HCT116 (cell line): ENCODE data around the gene TMEM222. TPM values are rescaled to one million over a fixed set of nuclear protein-coding genes. Genes with fewer than 3 reads are reported as not detected.

ENCODE experiments used
- ATAC-seq: fragments of 200-7000 bp; cut with Tn5 transposase; 2 replicates; pipeline ENCODE4 v1.9.1; 2020; ENCODE audit warnings: mild to moderate bottlenecking, moderate library complexity
- BruUV-seq: library from RNA; stranded (reverse); fragments of 400-500 nt; replicated peaks from 2 replicates; lab custom pipeline; 2021; lab: Mats Ljungman, UMichigan
- CTCF ChIA-PET: fragments of 300-600 bp; sonication (Branson Sonifier 250); formaldehyde crosslinking; loops from one replicate; lab custom pipeline; 2021; ENCODE audit warnings: antibody characterized with exemption; lab: Charles Lee
- POLR2A ChIA-PET: fragments of 300-600, 350-600 bp; sonication (Branson Sonifier 250); formaldehyde crosslinking; loops from one replicate; lab custom pipeline; 2021; ENCODE audit warnings: antibody characterized with exemption; lab: Charles Lee
- RAD21 ChIA-PET, 2 experiments: fragments of 300-600 bp; sonication (Branson Sonifier 250); formaldehyde crosslinking; loops; one replicate each; lab custom pipeline; 2023; ENCODE audit warnings: low total read pairs in 2 of 2; ENCODE audit not compliant: uncharacterized antibody in 2 of 2, unreplicated experiment in 2 of 2, low non-redundant PET in 1 of 2; lab: Charles Lee
- DNase-seq: peaks from one replicate; pipeline ENCODE4 v3.0.0-alpha.2; 2010; ENCODE audit warnings: low read depth, low spot score
- H2AFZ ChIP-seq: fragments of 200-600 bp; shearing (Covaris generic), sonication (generic); 2 replicates; pipeline ENCODE4 v1.6.1; 2017; ENCODE audit warnings: low read depth, mixed run types, mixed read lengths, antibody characterized with exemption, low read length; ENCODE audit not compliant: poor library complexity, severe bottlenecking
- H3K27ac ChIP-seq: 2 replicates; pipeline ENCODE4 v1.5.1; 2012; ENCODE audit warnings: low read depth, low read length
- H3K27me3 ChIP-seq: fragments of 200-600 bp; sonication (generic); 2 replicates; pipeline ENCODE4 v1.6.1; 2016; ENCODE audit warnings: mixed run types, low read length, mixed read lengths; ENCODE audit not compliant: insufficient read depth
- H3K36me3 ChIP-seq, 2 experiments: fragments of 200-500 bp in 1 of 2; fragments of 200-600 bp in 1 of 2; sonication (Bioruptor generic) in 1 of 2; sonication (generic) in 1 of 2; 2 replicates each; pipeline versions ENCODE4 v1.5.1 to v1.6.1; 2014 to 2016; ENCODE audit warnings: low read length in 2 of 2, inconsistent platforms in 1 of 2, mixed read lengths in 1 of 2, mixed run types in 1 of 2; ENCODE audit not compliant: insufficient read depth in 2 of 2, control insufficient read depth in 1 of 2
- H3K4me1 ChIP-seq, 2 experiments: fragments of 200-600 bp in 1 of 2; sonication (generic) in 1 of 2; 2 replicates each; pipeline versions ENCODE4 v1.5.1 to v1.6.1; 2012 to 2017; ENCODE audit warnings: low read length in 2 of 2, inconsistent platforms in 1 of 2, mild to moderate bottlenecking in 1 of 2, mixed read lengths in 1 of 2, mixed run types in 1 of 2, moderate library complexity in 1 of 2; ENCODE audit not compliant: insufficient read depth in 2 of 2, control insufficient read depth in 1 of 2
- H3K4me2 ChIP-seq: fragments of 200-600 bp; sonication (generic); 2 replicates; pipeline ENCODE4 v1.6.1; 2017; ENCODE audit warnings: mixed run types, low read length, mixed read lengths
- H3K4me3 ChIP-seq, 2 experiments: fragments of 200-600 bp in 1 of 2; sonication (generic) in 1 of 2; replicated peaks in 1 of 2; 2 replicates each; pipeline ENCODE4 v1.5.1; 2011 to 2016; ENCODE audit warnings: low read length in 2 of 2, control low read depth in 1 of 2, low read depth in 1 of 2, mild to moderate bottlenecking in 1 of 2, mixed read lengths in 1 of 2, mixed run types in 1 of 2
- H3K79me2 ChIP-seq: fragments of 200-600 bp; sonication (generic); 2 replicates; pipeline ENCODE4 v1.6.1; 2017; ENCODE audit warnings: mild to moderate bottlenecking, mixed run types, low read length, moderate library complexity, mixed read lengths; ENCODE audit not compliant: insufficient read depth
- H3K9ac ChIP-seq: fragments of 200-600 bp; sonication (generic); 2 replicates; pipeline ENCODE4 v1.6.1; 2016; ENCODE audit warnings: low read length, mixed read lengths
- H3K9me2 ChIP-seq: fragments of 200-600 bp; sonication (generic), shearing (Covaris generic); 2 replicates; pipeline ENCODE4 v1.6.1; 2017; ENCODE audit warnings: mixed run types, mild to moderate bottlenecking, moderate library complexity; ENCODE audit not compliant: insufficient read depth
- H3K9me3 ChIP-seq, 2 experiments: fragments of 200-500 bp in 1 of 2; fragments of 200-600 bp in 1 of 2; sonication (Bioruptor generic) in 1 of 2; sonication (generic) in 1 of 2; 2 replicates each; pipeline ENCODE4 v1.6.1; 2014 to 2017; ENCODE audit warnings: low read length in 2 of 2, mixed read lengths in 2 of 2, inconsistent platforms in 1 of 2, low read depth in 1 of 2, mild to moderate bottlenecking in 1 of 2, mixed run types in 1 of 2, moderate library complexity in 1 of 2; ENCODE audit not compliant: control insufficient read depth in 1 of 2, insufficient read depth in 1 of 2
- H4K20me1 ChIP-seq: fragments of 200-600 bp; sonication (generic), shearing (Covaris generic); 2 replicates; pipeline ENCODE4 v1.6.1; 2017; ENCODE audit warnings: mixed run types, mild to moderate bottlenecking, moderate library complexity; ENCODE audit not compliant: insufficient read depth
- CEBPB ChIP-seq: IDR thresholded peaks from 2 replicates; pipeline ENCODE4 v1.6.1; 2012; ENCODE audit warnings: low read depth
- EGR1 ChIP-seq: IDR thresholded peaks from 2 replicates; pipeline ENCODE4 v1.6.1; 2012; ENCODE audit warnings: low read depth
- ELF1 ChIP-seq: IDR thresholded peaks from 2 replicates; pipeline ENCODE4 v1.6.1; 2012; ENCODE audit warnings: low read depth, borderline replicate concordance
- EZH2 ChIP-seq: fragments of 200-600 bp; sonication (generic); IDR thresholded peaks from 2 replicates; pipeline ENCODE4 v1.6.1; 2017; ENCODE audit warnings: antibody characterized with exemption, mixed run types
- EZH2phosphoT487 ChIP-seq: fragments of 200-600 bp; IDR thresholded peaks from 2 replicates; pipeline ENCODE4 v1.6.1; 2018; ENCODE audit warnings: antibody characterized with exemption, borderline replicate concordance
- JUND ChIP-seq: IDR thresholded peaks from 2 replicates; pipeline ENCODE4 v1.6.1; 2012
- POLR2AphosphoS5 ChIP-seq: IDR thresholded peaks from 2 replicates; pipeline ENCODE4 v1.6.1; 2011; ENCODE audit warnings: mild to moderate bottlenecking, low read depth, low read length, moderate library complexity
- RAD21 ChIP-seq: IDR thresholded peaks from 2 replicates; pipeline ENCODE4 v1.6.1; 2012; ENCODE audit warnings: low read depth, mild to moderate bottlenecking
- SIN3A ChIP-seq: IDR thresholded peaks from 2 replicates; pipeline ENCODE4 v1.6.1; 2012; ENCODE audit warnings: low read depth
- SP1 ChIP-seq: IDR thresholded peaks from 2 replicates; pipeline ENCODE4 v1.6.1; 2012; ENCODE audit warnings: low read depth
- SRF ChIP-seq: IDR thresholded peaks from 2 replicates; pipeline ENCODE4 v1.6.1; 2012; ENCODE audit warnings: low read depth
- TCF7L2 ChIP-seq: IDR thresholded peaks from 2 replicates; pipeline ENCODE4 v1.7.0; 2011; ENCODE audit warnings: borderline replicate concordance, inconsistent platforms; ENCODE audit not compliant: insufficient read depth, insufficient read length; ENCODE audit errors: extremely low read depth
- YY1 ChIP-seq: IDR thresholded peaks from 2 replicates; pipeline ENCODE4 v1.6.1; 2011; ENCODE audit warnings: low read length, low read depth, moderate library complexity, mild to moderate bottlenecking; ENCODE audit not compliant: insufficient replicate concordance; ENCODE audit errors: extremely low read depth
- ZFX ChIP-seq: fragments of 450-650 bp; IDR thresholded peaks from 2 replicates; pipeline ENCODE4 v1.6.1; 2017
- ZNF274 ChIP-seq: fragments of 200-500 bp; sonication (Bioruptor generic); IDR thresholded peaks from 2 replicates; pipeline ENCODE4 v1.6.1; 2014; ENCODE audit warnings: mild to moderate bottlenecking, low read depth, low read length, inconsistent platforms
- intact Hi-C: fragments of 100-400 bp; cut with micrococcal nuclease; formaldehyde crosslinking; loops from 2 replicates; pipeline ENCODE4 v1.10.0; 2022
- total RNA-seq: library from RNA; stranded (reverse); gene quantifications from one replicate; pipeline ENCODE4 v1.2.1, GENCODE V29; 2021; ENCODE audit not compliant: unreplicated experiment
- TF ChIP-seq, protein P1 (sequence below): IDR thresholded peaks from 2 replicates; pipeline ENCODE4 v1.6.1; 2012
- TF ChIP-seq, protein P2 (sequence below), 3 experiments: fragments of 200-600 bp in 1 of 3; sonication (generic) in 1 of 3; IDR thresholded peaks in 2 of 3; conservative IDR thresholded peaks in 1 of 3; 2 replicates each; pipeline ENCODE4 v1.5.1; 2012 to 2017; ENCODE audit warnings: low read depth in 2 of 3, low read length in 2 of 3, antibody characterized with exemption in 1 of 3, borderline replicate concordance in 1 of 3, control low read depth in 1 of 3, mild to moderate bottlenecking in 1 of 3, mixed read lengths in 1 of 3, mixed run types in 1 of 3, moderate library complexity in 1 of 3; ENCODE audit not compliant: insufficient read depth in 1 of 3
- TF ChIP-seq, protein P3 (sequence below): IDR thresholded peaks from 2 replicates; pipeline ENCODE4 v1.6.1; 2012

Gene TMEM222
- total RNA-seq, 1 experiment from 2014 or later = 32.8 TPM

DNA sequence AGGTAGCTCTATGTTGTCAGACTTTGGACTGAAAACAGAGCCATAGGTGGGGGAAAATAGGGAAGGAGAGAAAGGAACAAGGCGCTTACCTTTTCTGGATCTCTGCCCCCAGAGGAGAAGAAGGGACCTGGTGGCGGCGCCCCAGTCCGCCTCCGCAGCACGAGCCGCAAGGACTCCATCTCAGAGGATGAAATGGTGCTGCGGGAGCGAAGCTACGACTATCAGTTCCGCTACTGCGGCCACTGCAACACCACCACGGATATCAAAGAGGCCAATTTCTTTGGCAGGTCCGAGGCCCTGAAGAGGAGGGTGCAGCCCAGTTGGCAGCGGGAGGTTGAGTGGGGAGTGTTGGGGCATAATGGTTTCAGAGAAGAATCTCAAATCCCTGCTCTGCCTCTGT, 18.5 kb upstream of the TMEM222 start:
- Histone ChIP-seq H3K4me2 (no peak overlapping the region), H2AFZ (no peak overlapping the region), H3K4me1 (peaks cover 6 to 19% of the 10 kb centered on the region in 2 experiments; a peak in 3 of 4 replicates), H3K27ac (no peak overlapping the region), H4K20me1 (no peaks in the 10 kb centered on the region), H3K9me3 (no peaks in the 10 kb centered on the region), H3K9ac (no peak overlapping the region), H3K9me2 (no peaks in the 10 kb centered on the region), H3K4me3 (no peak overlapping the region), H3K27me3 (no peaks in the 10 kb centered on the region)
- no peak for DNase-seq
- BruUV-seq = no TSS peak
- POLR2A ChIA-PET = no interaction called here
- RAD21 ChIA-PET = no interaction called here
- intact Hi-C loops = no loop called here
- CTCF ChIA-PET = interaction anchor here (1.6 to 6.5 kb wide), 2 partner anchors 62 to 93 kb away, joined by 4 to 65 read pairs; no protein-coding TSS in a partner anchor
- ATAC-seq = no peak
- no peak for TF ChIP-seq EZH2
- TF ChIP-seq EZH2phosphoT487 = no peak
- TF ChIP-seq, protein P1, sequence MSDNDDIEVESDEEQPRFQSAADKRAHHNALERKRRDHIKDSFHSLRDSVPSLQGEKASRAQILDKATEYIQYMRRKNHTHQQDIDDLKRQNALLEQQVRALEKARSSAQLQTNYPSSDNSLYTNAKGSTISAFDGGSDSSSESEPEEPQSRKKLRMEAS = no peak
- no peak for TF ChIP-seq TCF7L2
- TF ChIP-seq RAD21 = no peak
- no peak for TF ChIP-seq ELF1
- no peak for TF ChIP-seq SP1
- no peak for TF ChIP-seq CEBPB
- no peak for TF ChIP-seq ZFX
- TF ChIP-seq, all 23 proteins: peak for 0
- no peaks in the 10 kb centered on the region for H3K36me3 ChIP-seq
- H3K79me2 ChIP-seq = no peaks in the 10 kb centered on the region

DNA sequence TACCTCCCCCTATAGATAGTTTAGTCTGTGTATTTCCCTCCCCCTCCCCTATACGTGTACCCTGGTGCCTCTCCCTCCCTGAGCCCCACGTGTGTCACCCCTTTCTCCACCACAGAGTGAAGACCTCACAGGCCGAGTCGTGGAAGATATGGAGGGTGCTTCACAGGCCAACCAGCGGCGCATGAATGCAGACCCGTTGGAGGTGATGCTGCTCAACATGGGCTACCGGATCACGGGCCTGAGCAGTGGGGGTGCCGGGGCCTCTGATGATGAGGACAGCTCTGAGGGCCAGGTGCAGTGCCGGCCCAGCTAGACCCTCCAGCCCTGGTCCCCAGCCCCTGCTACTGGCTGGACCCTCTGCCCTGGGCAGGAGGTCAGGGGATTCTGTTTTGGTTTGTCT, 15.9 kb upstream of the TMEM222 start:
- ChIA-PET RAD21 (interaction anchor here in 1 of 2 experiments (0.7 kb wide), 1 partner anchor 209 kb away, joined by 3 read pairs; no protein-coding TSS in a partner anchor), CTCF (interaction anchor here (1.3 to 1.6 kb wide), 3 partner anchors 21 to 89 kb away, joined by 3 to 7 read pairs (median 3); no protein-coding TSS in a partner anchor), POLR2A (no interaction called here)
- Histone ChIP-seq H2AFZ (no peak overlapping the region), H3K79me2 (no peaks in the 10 kb centered on the region), H4K20me1 (no peaks in the 10 kb centered on the region), H3K27me3 (no peaks in the 10 kb centered on the region), H3K4me1 (peaks cover 6 to 19% of the 10 kb centered on the region in 2 experiments; a peak in 3 of 4 replicates), H3K36me3 (no peaks in the 10 kb centered on the region), H3K4me2 (no peak overlapping the region), H3K9me2 (no peaks in the 10 kb centered on the region), H3K9me3 (no peaks in the 10 kb centered on the region), H3K4me3 (no peak overlapping the region), H3K9ac (no peak overlapping the region), H3K27ac (no peak overlapping the region)
- no peak for ATAC-seq
- no TSS peak for BruUV-seq
- no peak for TF ChIP-seq ELF1
- TF ChIP-seq JUND = no peak
- no peak for TF ChIP-seq SRF
- no peak for TF ChIP-seq ZNF274
- TF ChIP-seq SIN3A = no peak
- TF ChIP-seq, protein P2, sequence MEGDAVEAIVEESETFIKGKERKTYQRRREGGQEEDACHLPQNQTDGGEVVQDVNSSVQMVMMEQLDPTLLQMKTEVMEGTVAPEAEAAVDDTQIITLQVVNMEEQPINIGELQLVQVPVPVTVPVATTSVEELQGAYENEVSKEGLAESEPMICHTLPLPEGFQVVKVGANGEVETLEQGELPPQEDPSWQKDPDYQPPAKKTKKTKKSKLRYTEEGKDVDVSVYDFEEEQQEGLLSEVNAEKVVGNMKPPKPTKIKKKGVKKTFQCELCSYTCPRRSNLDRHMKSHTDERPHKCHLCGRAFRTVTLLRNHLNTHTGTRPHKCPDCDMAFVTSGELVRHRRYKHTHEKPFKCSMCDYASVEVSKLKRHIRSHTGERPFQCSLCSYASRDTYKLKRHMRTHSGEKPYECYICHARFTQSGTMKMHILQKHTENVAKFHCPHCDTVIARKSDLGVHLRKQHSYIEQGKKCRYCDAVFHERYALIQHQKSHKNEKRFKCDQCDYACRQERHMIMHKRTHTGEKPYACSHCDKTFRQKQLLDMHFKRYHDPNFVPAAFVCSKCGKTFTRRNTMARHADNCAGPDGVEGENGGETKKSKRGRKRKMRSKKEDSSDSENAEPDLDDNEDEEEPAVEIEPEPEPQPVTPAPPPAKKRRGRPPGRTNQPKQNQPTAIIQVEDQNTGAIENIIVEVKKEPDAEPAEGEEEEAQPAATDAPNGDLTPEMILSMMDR (IDR thresholded peaks at IDR 0.05 in 2 of 3, conservative IDR thresholded peaks at IDR 0.05 in 1 of 3; ENCODE audit: borderline replicate concordance in 1 of 3, insufficient read depth in 1 of 3, low read depth in 2 of 3, low read length in 2 of 3) = no peak
- no peak for TF ChIP-seq CEBPB
- TF ChIP-seq RAD21 = no peak
- TF ChIP-seq, protein P3, sequence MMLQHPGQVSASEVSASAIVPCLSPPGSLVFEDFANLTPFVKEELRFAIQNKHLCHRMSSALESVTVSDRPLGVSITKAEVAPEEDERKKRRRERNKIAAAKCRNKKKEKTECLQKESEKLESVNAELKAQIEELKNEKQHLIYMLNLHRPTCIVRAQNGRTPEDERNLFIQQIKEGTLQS = no peak
- TF ChIP-seq POLR2AphosphoS5 = no peak
- no peak for TF ChIP-seq TCF7L2
- TF ChIP-seq, protein P1 = no peak
- no peak for TF ChIP-seq EZH2phosphoT487
- no peak for TF ChIP-seq YY1
- no peak for TF ChIP-seq ZFX
- no peak for TF ChIP-seq SP1
- no peak for TF ChIP-seq EGR1
- intact Hi-C loops = no loop called here
- DNase-seq = no peak
